Ectodermal cell (in vitro differentiated cells): ENCODE measurements around the gene ZBTB37.
"Not testable (repeated sequence)": the region's sequence is repeated elsewhere in the genome, so short reads cannot be mapped to it uniquely, and the experiment has no call there.

Experiments used
- H3K27ac ChIP-seq: 2 replicates; pipeline ENCODE4 v1.7.0; 2013; ENCODE audit warnings: mild to moderate bottlenecking, low read depth, low read length; ENCODE audit not compliant: insufficient read depth, poor library complexity, severe bottlenecking
- H3K27me3 ChIP-seq: 2 replicates; pipeline ENCODE4 v1.7.0; 2013; ENCODE audit warnings: mild to moderate bottlenecking, low read length; ENCODE audit not compliant: insufficient read depth, control insufficient read depth, poor library complexity, severe bottlenecking
- H3K36me3 ChIP-seq: one replicate; pipeline ENCODE4 v1.7.0; 2013; ENCODE audit warnings: low read length; ENCODE audit not compliant: control insufficient read depth, insufficient read depth
- H3K4me1 ChIP-seq: one replicate; pipeline ENCODE4 v1.7.0; 2013; ENCODE audit warnings: low read length; ENCODE audit not compliant: control insufficient read depth, insufficient read depth
- H3K4me3 ChIP-seq: 2 replicates; pipeline ENCODE4 v1.7.0; 2013; ENCODE audit warnings: low read depth, low read length, control low read depth; ENCODE audit not compliant: insufficient read depth
- H3K9me3 ChIP-seq: 2 replicates; pipeline ENCODE4 v1.7.0; 2013; ENCODE audit warnings: mild to moderate bottlenecking, low read length, moderate library complexity; ENCODE audit not compliant: control insufficient read depth
- WGBS, 2 experiments: methylation state at CpG; one replicate each; pipeline ENCODE4 v1.1.7; 2013; ENCODE audit warnings: missing lambda C conversion rate in 2 of 2; 5-methylcytosine and 5-hydroxymethylcytosine counted together

Gene ZBTB37

DNA sequence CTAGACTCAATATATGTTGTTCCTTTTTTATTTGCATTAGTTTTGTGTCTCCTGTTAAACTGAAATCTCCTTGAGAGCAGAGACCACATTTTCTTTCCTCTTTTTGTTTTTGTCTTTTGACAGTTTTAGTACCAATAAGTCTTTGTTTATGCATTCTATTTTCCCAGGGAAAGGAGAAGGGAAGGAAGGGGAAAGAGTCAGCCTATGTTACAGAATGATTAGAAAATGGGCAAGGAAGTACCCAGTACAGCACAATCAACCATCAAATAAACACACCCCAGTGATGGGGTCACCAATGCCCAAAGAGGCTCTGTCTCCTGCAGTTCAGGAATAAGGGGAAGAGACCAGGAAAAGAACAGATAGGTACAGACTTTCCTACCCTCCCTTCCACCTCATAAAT lies 10.1 kb downstream of the ZBTB37 start:
- no peak overlapping the region for H3K27ac ChIP-seq
- no peaks in the 10 kb centered on the region for H3K9me3 ChIP-seq
- no peak overlapping the region for H3K4me3 ChIP-seq
- no peaks in the 10 kb centered on the region for H3K4me1 ChIP-seq
- H3K27me3 ChIP-seq, result no peaks in the 10 kb centered on the region
- H3K36me3 ChIP-seq, result peaks cover 6% of the 10 kb centered on the region

DNA sequence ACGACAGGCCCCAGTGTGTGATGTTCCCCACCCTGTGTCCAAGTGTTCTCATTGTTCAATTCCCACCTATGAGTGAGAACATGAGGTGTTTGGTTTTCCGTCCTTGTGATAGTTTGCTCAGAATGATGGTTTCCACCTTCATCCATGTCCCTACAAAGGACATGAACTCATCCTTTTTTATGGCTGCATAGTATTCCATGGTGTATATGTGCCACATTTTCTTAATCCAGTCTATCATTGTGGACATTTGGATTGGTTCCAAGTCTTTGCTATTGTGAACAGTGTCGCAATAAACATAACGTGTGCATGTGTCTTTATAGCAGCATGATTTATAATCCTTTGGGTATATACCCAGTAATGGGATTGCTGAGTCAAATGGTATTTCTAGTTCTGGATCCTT lies 12.9 kb downstream of the ZBTB37 start:
- H3K4me3 ChIP-seq, H3K27ac ChIP-seq, H3K27me3 ChIP-seq, H3K36me3 ChIP-seq, H3K4me1 ChIP-seq, H3K9me3 ChIP-seq: not testable (repeated sequence)
- 93 to 94% methylated on average over 2 of the region's 4 CpGs for WGBS, 2 experiments

DNA sequence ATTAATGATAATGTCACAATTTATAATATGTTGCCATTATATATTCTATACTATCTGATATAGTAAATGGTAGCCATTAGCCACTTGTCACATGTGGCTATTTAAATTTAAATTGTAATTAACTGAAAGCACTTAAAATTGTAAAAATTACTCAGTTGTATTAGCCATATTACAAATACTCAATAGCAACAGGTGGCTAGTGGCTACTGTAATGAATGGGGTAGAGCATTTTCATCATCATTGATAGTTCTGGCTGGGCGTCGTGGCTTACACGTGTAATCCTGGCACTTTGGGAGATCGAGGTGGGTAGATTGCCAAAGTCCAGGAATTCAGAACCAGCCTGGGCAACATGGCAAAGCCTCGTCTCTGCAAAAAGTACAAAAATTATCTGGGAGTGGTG lies 16.5 kb downstream of the ZBTB37 start:
- no peak overlapping the region for H3K27ac ChIP-seq
- no peaks in the 10 kb centered on the region for H3K4me1 ChIP-seq
- 92 to 96% methylated on average over 5 of the region's 5 CpGs for WGBS, 2 experiments
- no peaks in the 10 kb centered on the region for H3K9me3 ChIP-seq
- no peaks in the 10 kb centered on the region for H3K27me3 ChIP-seq
- H3K36me3 ChIP-seq, result peaks cover 11% of the 10 kb centered on the region
- no peak overlapping the region for H3K4me3 ChIP-seq

DNA sequence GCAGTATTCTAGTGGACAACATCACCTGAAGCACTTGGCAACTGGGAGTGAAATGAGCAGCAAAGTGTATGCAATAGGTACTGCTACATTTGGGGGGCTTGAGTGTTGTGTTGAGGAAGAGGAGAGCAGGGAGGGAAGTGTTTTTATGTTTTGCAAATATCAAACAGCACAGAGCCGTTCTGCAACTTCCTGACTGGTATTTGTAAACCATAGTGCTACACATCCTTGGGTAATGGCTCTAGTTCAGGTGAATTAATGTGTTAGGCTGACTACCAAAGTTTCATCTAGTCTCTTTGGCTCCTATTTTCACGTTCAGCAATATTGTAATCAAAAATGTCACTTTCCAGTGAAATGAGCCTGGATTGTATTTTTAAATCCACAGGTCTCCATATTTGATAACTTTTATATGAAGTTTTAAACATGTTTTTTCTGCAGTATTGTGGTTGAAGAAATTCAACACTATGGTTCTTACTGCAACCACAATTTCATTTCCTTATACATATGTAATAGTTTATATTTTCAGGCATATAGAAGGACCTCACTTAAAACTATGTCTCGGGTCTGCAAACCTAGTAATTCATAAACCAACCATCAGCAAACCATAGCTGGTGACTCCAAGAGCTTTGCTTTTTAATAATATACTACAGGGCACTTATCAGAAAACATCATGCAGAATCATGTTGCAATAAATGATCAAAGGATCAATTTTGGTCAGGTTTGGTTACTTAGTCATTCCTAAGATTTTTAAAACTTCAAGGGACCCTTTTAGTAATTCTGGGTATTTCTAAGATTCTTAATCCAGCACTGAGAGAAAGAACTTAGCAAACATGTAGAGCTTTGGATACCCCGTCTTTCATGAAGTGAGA lies 18.8 kb downstream of the ZBTB37 start:
- 92 to 97% methylated on average over 4 of the region's 4 CpGs for WGBS, 2 experiments
- H3K4me1 ChIP-seq, result no peaks in the 10 kb centered on the region
- peaks cover 11% of the 10 kb centered on the region for H3K36me3 ChIP-seq
- no peak overlapping the region for H3K27ac ChIP-seq
- no peaks in the 10 kb centered on the region for H3K27me3 ChIP-seq
- H3K4me3 ChIP-seq, result no peak overlapping the region
- no peaks in the 10 kb centered on the region for H3K9me3 ChIP-seq

GRCh38 chr1:173887627-173888026 lies 19.4 kb downstream of the ZBTB37 start:
- WGBS, 2 experiments, result 93 to 97% methylated on average over 2 of the region's 2 CpGs

GRCh38 chr1:173888749-173889148 lies 20.6 kb downstream of the ZBTB37 start:
- H3K4me1 ChIP-seq, result no peaks in the 10 kb centered on the region
- H3K27me3 ChIP-seq, result no peaks in the 10 kb centered on the region
- no peaks in the 10 kb centered on the region for H3K9me3 ChIP-seq
- H3K4me3 ChIP-seq, result no peak overlapping the region
- H3K36me3 ChIP-seq, result peaks cover 11% of the 10 kb centered on the region
- no peak overlapping the region for H3K27ac ChIP-seq

More at GRCh38 chr1:173887627-173888026, 19.4 kb downstream of the ZBTB37 start:
- Histone ChIP-seq H3K9me3 (no peaks in the 10 kb centered on the region), H3K27me3 (no peaks in the 10 kb centered on the region), H3K4me3 (no peak overlapping the region), H3K36me3 (peaks cover 11% of the 10 kb centered on the region), H3K27ac (no peak overlapping the region), H3K4me1 (no peaks in the 10 kb centered on the region)

DNA sequence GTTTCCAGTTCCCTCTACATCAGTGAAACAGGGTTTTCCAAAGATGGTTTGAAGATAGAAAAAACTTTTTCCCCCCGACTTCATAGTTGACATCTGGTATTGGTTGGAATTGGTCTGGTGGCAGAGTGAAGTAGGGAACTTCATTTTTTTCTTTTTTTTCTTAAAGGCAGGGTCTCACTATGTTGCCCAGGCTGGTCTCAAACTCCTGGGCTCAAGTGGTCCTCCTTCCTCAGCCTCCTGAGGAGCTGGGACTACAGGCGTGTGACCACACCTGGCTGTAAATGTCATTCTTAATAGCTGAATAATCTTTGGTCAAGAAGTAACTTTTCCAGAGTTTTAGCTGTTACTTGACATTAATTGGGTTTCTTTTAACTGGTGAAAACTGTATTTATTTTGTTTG lies 21.7 kb downstream of the ZBTB37 start:
- WGBS, 2 experiments, result 94 to 97% methylated on average over 2 of the region's 2 CpGs
- H3K27ac ChIP-seq, result no peak overlapping the region
- H3K4me3 ChIP-seq, result no peak overlapping the region
- H3K27me3 ChIP-seq, result no peaks in the 10 kb centered on the region
- H3K4me1 ChIP-seq, result no peaks in the 10 kb centered on the region
- peaks cover 11% of the 10 kb centered on the region for H3K36me3 ChIP-seq
- H3K9me3 ChIP-seq, result no peaks in the 10 kb centered on the region

- Histone ChIP-seq H3K27me3 (no peaks in the 10 kb centered on the region), H3K36me3 (no peaks in the 10 kb centered on the region), H3K4me1 (no peaks in the 10 kb centered on the region), H3K9me3 (no peaks in the 10 kb centered on the region), H3K27ac (no peak overlapping the region), H3K4me3 (no peak overlapping the region)
- 100% methylated on average over 1 of the region's 1 CpG; no CpG with 5 or more reads in 1 of the 2 experiments for WGBS, 2 experiments
These were observed 25.4 kb downstream of the ZBTB37 start for GRCh38 chr1:173893611-173894010.

- no peaks in the 10 kb centered on the region for H3K36me3 ChIP-seq
- H3K27ac ChIP-seq, result no peak overlapping the region
- no peaks in the 10 kb centered on the region for H3K27me3 ChIP-seq
- no peaks in the 10 kb centered on the region for H3K9me3 ChIP-seq
- WGBS, 2 experiments, result 86% methylated on average over 3 of the region's 3 CpGs
- H3K4me1 ChIP-seq, result no peaks in the 10 kb centered on the region
- H3K4me3 ChIP-seq, result no peak overlapping the region
These were observed 26.0 kb downstream of the ZBTB37 start for GRCh38 chr1:173894189-173894588.

DNA sequence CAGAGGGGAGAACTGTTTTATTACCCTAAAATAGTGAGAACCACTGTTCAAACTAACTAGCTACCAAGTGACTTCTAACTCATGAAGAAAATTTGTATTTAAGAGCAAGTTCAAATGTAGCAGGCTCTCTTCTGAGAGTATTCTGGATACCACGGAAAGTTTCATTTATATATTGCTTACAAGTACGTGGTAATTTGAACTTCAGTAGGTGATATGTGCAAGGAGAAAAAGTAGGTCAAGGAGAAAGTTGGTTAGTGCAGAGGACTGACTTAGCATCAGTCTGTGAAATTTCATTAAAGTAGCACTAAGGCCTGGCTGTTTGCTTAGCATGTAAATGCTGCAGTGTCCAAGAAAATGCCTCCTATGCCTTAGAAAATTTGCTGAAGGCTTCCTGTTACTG lies 32.2 kb downstream of the ZBTB37 start:
- Histone ChIP-seq H3K36me3 (no peaks in the 10 kb centered on the region), H3K4me1 (no peaks in the 10 kb centered on the region), H3K27me3 (no peaks in the 10 kb centered on the region), H3K27ac (no peak overlapping the region), H3K4me3 (no peak overlapping the region), H3K9me3 (no peaks in the 10 kb centered on the region)
- WGBS, 2 experiments, result 89 to 96% methylated on average over 2 of the region's 2 CpGs
